Sigmoid colon (tissue), 4 donors: Measurements from ENCODE around the gene PDE6G.

Experiments used
- EP300 ChIP-seq, 4 donors: sonication (generic); formaldehyde crosslinking; IDR thresholded peaks; one replicate each; pipeline ENCODE4 v1.6.1; 2017; ENCODE audit warnings: antibody characterized with exemption in 4 of 4
- POLR2A ChIP-seq, 2 donors: fragments of 450-650 bp; IDR thresholded peaks; one replicate each; pipeline ENCODE4 v1.6.1; 2016; ENCODE audit warnings: antibody characterized with exemption in 2 of 2, mild to moderate bottlenecking in 2 of 2, moderate library complexity in 2 of 2
- POLR2AphosphoS5 ChIP-seq, 4 donors: sonication (generic); formaldehyde crosslinking; IDR thresholded peaks; one replicate each; pipeline ENCODE4 v1.6.1; 2017; ENCODE audit warnings: antibody characterized with exemption in 4 of 4
- TF ChIP-seq, protein P1 (sequence below), 4 experiments: fragments of 450-650 bp in 3 of 4; fragments of 200-600 bp in 1 of 4; IDR thresholded peaks; one replicate each; pipeline ENCODE4 v1.5.1; 2016 to 2019; ENCODE audit warnings: antibody characterized with exemption in 4 of 4, mild to moderate bottlenecking in 3 of 4, moderate library complexity in 2 of 4

DNA sequence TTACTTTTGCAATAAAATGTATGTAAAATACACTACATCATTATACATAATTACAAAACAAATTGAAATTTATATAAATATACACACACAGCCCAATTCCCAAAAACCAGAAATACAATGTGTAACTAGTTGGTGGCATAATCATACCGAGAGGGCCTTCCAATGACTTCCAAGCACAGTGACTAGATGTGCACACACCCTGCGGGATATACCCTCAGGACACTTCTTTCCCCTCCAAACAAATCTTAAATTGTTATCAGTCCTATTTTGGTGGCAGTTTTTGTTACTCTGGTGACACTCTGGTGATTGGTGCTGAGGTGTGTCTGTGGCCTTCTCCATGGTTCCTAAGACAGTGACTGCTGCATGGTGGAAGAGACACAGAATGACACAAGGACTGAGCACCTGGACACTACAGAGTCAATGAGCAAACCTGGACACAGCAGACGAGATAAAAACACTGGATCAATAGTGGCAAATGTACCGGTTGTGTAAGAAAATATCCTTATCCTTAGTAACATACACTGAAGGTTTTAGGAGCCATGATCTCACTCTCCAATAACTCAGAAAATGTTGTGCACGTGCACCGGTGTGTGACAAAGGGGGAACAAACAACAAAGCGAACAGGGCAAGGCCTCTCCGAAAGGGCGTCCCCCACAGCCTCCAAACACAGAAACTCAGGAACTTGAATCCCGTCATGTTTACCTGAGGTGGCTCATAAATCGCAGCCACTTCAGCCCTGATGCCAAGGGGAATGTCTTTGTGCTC, 52.3 kb downstream of the PDE6G start:
- TF ChIP-seq, protein P1, sequence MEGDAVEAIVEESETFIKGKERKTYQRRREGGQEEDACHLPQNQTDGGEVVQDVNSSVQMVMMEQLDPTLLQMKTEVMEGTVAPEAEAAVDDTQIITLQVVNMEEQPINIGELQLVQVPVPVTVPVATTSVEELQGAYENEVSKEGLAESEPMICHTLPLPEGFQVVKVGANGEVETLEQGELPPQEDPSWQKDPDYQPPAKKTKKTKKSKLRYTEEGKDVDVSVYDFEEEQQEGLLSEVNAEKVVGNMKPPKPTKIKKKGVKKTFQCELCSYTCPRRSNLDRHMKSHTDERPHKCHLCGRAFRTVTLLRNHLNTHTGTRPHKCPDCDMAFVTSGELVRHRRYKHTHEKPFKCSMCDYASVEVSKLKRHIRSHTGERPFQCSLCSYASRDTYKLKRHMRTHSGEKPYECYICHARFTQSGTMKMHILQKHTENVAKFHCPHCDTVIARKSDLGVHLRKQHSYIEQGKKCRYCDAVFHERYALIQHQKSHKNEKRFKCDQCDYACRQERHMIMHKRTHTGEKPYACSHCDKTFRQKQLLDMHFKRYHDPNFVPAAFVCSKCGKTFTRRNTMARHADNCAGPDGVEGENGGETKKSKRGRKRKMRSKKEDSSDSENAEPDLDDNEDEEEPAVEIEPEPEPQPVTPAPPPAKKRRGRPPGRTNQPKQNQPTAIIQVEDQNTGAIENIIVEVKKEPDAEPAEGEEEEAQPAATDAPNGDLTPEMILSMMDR (IDR thresholded peaks at IDR 0.05): no peak
- no peak for TF ChIP-seq POLR2A (IDR thresholded peaks at IDR 0.05)
- TF ChIP-seq POLR2AphosphoS5 (IDR thresholded peaks at IDR 0.05): no peak
- no peak for TF ChIP-seq EP300 (IDR thresholded peaks at IDR 0.05)
